K562 (cell line): ENCODE measurements around the gene SKOR1. TPM values are rescaled to one million over a fixed set of nuclear protein-coding genes. Genes with fewer than 3 reads are reported as not detected.

Source experiments
- CBFA2T3 ChIP-seq: fragments of 450-650 bp; IDR thresholded peaks from 2 replicates; pipeline ENCODE4 v1.6.1; 2017
- CREB5 ChIP-seq: fragments of 250-450 bp; sonication (Bioruptor Pico); IDR thresholded peaks from 2 replicates; pipeline ENCODE4 v1.5.0; 2020; ENCODE audit warnings: mild to moderate bottlenecking
- FIP1L1 ChIP-seq: fragments of 200-400 bp; formaldehyde crosslinking; IDR thresholded peaks from 2 replicates; pipeline ENCODE4 v1.6.1; 2018; ENCODE audit warnings: mild to moderate bottlenecking, low read depth, low read length; ENCODE audit not compliant: poor library complexity, severe bottlenecking
- HMGXB4 ChIP-seq: sonication (generic); formaldehyde crosslinking; IDR thresholded peaks from 2 replicates; pipeline ENCODE4 v1.8.1; 2023; ENCODE audit warnings: mild to moderate bottlenecking, missing genetic modification reagents
- NCOA2 ChIP-seq, 2 experiments: fragments of 450-650 bp; IDR thresholded peaks; 2 replicates each; pipeline ENCODE4 v1.6.1; 2018; ENCODE audit warnings: mild to moderate bottlenecking in 2 of 2, moderate library complexity in 1 of 2; ENCODE audit not compliant: partially characterized antibody in 2 of 2
- RREB1 ChIP-seq: fragments of 250-450 bp; sonication (Bioruptor Pico); IDR thresholded peaks from 2 replicates; pipeline ENCODE4 v1.4.0; 2020
- SNIP1 ChIP-seq: fragments of 450-650 bp; IDR thresholded peaks from 2 replicates; pipeline ENCODE4 v1.7.1; 2017; ENCODE audit warnings: low read depth, mild to moderate bottlenecking
- SOX6 ChIP-seq: fragments of 450-650 bp; IDR thresholded peaks from 2 replicates; pipeline ENCODE4 v1.6.1; 2014; ENCODE audit warnings: mild to moderate bottlenecking
- ZNF134 ChIP-seq: fragments of 250-450 bp; sonication (Bioruptor Pico); conservative IDR thresholded peaks from 2 replicates; pipeline ENCODE4 v1.4.0; 2020
- ZNF407 ChIP-seq: fragments of 450-650 bp; IDR thresholded peaks from 2 replicates; pipeline ENCODE4 v1.6.1; 2016; ENCODE audit warnings: low read depth
- polyA plus RNA-seq, 8 experiments: library from polyadenylated mRNA; depleted of rRNA in 4 of 8; stranded (reverse) in 5 of 8; unstranded in 3 of 8; fragments of >200 nt; fragmentation: Nextera tagmentation in 2 of 8; fragmentation: Illumina TruSeq in 1 of 8; extraction: Ambion mirVana in 2 of 8; extraction: Trizol in 1 of 8; gene quantifications; 2 replicates each; pipeline versions ENCODE4 v1.2.1 to v1.2.3, GENCODE V29; 2011 to 2014; ENCODE audit warnings: inconsistent platforms in 1 of 8, missing spikeins in 1 of 8
- total RNA-seq, 7 experiments: library from RNA; depleted of rRNA in 6 of 7; stranded (reverse); fragments of >200 nt in 6 of 7; fragmentation: Illumina TruSeq in 2 of 7; extraction: Trizol in 2 of 7; gene quantifications; 2 replicates each; pipeline versions ENCODE4 v1.2.1 to v1.2.3, GENCODE V29; 2011 to 2021; ENCODE audit warnings: low replicate concordance in 1 of 7

Gene SKOR1
- total and polyA plus RNA-seq, 9 of the 15 experiments (the other 6 are each of a cell fraction or from before 2014, with no cell fraction given), result 0.04 to 0.41 (median 0.09) TPM; not detected in 3

DNA sequence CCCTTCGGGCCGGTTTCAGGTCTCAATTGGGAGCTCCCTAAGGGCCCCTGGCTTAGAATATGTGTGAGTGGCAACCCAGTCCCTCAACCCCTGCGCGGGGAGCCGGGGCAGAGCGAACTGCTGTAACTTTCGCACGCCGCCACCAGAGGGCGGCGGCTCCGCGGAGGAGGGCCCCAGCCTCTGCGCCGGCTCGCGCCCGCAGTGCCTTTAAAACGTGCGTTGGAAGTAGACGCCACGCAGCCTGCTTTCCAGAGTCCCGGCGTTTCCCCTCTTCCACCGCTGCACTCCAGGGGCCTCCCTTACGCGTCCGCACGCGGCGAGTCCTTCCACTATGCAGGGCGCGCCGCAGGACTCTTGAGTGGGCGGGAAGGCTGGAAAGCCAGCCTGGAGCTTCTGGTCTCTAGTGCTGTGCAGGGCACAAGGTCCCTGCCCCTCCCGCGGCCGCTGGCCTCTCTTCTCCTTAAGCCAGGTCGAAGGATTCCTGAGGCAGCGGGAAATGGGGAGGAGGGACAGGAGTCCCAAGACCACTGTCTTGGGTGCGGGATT lies 38.2 kb downstream of the SKOR1 start (continued):
- TF ChIP-seq ZNF407 (no peak), HMGXB4 (no peak), NCOA2 (IDR thresholded peaks at IDR 0.05; ENCODE audit: partially characterized antibody in 2 of 2) (no peak), CREB5 (CRISPR knock-in tag) (no peak), SNIP1 (no peak), RREB1 (CRISPR knock-in tag) (0 out of 2 replicates have a peak, but pooled peaks have one; percentile 18), SOX6 (peak; percentile 37; the same call in 1 of the 2 replicates), CBFA2T3 (no peak), ZNF134 (CRISPR knock-in tag) (no peak), FIP1L1 (peak; percentile 74)
